ENCODE results near the gene PRUNE2.

The PRUNE2 gene

DNA sequence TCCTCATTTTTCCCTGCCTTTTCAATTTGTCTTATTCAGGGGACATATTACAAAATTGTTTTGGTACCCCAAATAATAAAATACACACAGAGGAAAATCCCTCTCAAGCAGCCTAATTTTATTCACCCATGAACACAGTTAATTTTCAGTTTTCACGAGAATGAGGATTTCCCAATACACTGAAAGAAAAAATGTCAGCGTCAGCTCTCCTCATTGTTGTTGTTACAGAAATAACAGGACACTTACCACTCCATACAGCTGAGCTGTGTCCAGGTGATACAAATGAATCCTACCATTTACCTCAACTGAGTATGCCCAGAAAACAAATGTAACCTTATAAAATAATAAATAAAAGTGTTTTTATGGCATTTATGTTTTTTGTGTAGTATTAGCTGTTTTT, 286.3 kb downstream of the PRUNE2 start:
- DNase-seq, result no peak

DNA sequence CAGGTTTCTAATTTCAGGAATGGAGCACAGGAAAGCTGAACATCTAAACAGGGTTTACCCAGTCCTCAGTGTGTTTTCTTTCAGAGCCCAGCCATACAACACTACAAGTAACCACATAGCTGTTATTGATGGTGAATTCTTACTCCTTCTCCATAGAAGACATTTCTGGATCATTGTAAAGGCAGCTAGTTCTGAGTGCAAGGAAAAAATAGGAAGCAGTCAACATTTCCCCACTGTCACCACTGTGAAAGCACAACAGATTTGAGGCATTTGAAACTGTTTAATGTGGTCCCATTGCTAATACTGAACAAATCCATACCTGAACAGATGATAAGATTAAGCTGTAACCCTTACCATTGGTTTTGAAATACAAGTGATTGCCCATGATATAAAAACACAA, 286.7 kb downstream of the PRUNE2 start:
- no peak for DNase-seq

DNA sequence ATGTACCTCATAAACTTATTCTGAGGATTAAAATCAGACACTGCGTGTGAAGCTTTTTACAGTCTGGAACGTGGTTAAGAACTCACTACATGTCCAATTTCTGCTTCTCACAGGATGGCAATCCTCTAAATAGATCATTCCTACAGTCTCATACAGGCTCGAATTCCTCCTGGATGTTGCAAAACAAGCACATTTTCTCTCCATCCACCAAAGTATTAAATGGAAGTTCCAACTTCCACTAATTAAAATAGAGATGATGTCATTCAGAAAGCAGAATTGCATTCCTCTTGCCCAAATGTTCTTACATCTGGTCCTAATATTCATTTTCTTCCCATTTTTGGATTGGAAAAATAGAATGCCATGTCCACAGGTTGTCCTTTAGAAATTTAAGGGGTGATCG, 287.2 kb downstream of the PRUNE2 start:
- DNase-seq, result no peak

DNA sequence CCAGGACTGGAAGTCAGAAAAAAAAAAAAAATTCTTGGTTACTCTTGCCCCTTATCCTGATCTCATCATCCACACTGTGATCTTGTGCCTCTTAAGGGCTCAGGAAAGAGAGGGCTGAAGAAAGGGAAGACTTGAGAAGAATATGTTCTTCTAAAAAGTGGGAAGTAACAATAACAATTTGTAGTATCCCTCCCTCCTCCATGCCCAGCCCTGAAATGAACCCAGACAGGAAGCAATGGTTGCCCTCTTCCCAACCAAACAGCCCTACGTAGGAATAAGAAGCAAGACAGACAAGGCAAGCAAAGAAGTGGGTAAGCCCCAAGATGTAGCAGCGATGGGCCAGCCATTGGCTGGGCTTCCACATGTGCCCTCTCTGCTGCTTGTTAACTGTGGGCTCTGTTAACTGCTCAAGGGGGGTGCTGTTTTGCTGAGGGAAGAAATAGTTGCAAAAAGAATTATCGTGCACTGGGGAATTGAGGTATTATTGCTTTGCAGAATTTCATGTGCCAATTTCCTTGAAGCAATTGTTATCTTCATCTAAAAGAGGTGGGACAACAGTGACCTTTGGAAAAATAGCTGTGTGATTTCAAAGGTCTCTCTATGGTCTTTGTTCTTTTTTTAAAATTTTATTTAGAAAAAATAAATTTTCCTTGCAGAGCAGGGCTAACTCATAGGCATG, 288.3 kb downstream of the PRUNE2 start:
- no peak for DNase-seq

DNA sequence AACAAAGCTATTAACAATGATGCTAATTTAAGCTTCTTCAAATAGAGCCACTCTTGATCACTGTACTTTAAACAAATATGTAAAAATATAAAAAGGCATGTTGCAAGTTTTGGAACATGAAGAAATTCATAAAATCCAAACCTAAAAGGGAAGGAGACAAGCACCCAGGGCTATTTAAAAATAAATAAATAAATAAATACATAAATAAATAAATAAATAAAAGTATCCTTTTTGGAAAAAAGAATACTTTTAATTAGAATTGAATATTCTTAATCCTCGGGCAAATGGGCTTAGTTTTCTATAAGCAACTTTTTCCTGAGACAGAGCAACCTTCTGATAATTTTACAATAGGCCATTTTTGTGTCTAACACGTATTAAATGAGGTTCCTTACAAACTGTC, 289.1 kb downstream of the PRUNE2 start:
- DNase-seq, result no peak

DNA sequence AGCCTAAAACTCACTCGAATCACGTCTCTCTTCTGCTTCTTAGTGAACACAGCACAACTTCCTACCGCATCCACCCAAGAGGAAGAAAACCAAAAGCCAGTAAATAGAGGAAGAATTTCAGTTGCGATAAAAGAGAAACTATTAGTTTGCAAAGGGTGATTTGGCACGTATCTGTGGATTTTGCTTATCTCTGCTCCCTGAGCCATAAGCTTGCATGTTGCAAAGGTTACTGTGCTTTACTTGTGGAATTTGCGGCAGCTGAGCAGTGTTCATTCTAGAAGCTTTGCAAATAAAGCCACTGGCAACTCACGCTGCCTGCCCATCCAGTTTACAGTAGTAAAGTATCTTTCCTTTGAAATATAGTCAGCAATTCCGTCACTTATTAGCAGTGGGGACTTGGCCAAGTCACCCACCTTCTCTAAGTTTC, 290.7 kb downstream of the PRUNE2 start:
- DNase-seq, result no peak

DNA sequence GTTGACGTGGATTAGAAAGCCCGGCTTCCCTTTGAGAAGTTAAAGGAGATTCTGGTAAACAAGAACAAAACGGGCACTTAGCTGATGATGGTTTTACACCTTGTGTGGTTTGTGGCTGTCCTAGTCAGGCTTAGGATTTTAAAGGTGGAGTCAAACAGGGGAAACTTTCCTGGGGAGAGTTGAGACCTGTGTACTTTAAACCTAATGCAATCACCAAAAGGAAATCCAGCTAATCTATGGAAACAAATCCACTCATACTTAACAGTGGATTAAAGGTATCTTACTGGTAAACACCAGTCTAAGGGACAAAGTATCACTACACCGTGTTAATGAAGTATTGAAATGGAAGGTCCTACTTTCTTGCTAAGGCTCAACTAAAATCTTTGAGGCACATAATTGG, 291.9 kb downstream of the PRUNE2 start:
- DNase-seq, result no peak

DNA sequence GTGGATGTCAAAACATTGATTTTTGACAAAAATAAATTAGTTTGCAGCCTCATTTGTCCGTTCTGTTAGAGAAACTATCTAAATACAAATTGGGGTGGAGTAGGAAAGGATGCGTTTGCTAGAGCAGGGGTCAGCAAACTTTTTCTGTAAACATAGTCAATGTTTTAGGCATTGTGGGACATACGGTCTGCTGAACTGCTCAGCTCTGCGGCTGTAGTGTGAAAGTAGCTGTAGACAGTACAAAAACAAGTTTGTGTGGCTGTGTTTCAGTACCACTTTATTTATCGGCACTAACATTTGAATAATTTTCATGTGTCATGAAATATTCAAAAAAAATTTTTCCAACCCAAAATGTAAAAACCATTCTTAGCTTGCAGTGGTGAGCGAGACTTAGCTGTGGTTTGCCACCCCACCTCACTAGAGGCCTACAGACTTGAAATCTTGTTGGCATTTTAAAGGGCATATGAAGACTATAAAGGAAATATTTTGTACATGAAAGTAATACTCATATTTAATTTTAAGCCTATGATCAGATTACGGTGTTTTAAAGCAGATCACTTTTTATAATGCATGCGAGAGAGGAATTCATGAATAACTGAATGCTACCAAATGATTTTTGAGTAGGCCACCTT, 292.6 kb downstream of the PRUNE2 start:
- no peak for DNase-seq

DNA sequence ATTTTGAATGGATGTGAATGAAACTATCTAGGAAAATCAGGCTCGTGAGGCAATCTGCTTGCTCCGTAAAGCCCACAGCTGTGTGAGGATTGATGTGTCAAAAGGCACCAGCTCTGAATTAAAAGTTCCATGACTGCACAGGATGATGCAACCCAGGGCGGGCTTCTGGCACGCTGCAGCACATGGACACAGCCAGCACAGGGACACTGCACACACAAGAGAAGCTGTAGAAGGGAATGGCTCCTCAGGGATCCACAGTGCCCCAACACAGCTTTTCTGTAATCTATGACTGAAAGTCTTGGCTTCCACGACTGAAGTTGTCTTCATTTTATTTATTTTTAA, 295.9 kb downstream of the PRUNE2 start:
- DNase-seq, result no peak

DNA sequence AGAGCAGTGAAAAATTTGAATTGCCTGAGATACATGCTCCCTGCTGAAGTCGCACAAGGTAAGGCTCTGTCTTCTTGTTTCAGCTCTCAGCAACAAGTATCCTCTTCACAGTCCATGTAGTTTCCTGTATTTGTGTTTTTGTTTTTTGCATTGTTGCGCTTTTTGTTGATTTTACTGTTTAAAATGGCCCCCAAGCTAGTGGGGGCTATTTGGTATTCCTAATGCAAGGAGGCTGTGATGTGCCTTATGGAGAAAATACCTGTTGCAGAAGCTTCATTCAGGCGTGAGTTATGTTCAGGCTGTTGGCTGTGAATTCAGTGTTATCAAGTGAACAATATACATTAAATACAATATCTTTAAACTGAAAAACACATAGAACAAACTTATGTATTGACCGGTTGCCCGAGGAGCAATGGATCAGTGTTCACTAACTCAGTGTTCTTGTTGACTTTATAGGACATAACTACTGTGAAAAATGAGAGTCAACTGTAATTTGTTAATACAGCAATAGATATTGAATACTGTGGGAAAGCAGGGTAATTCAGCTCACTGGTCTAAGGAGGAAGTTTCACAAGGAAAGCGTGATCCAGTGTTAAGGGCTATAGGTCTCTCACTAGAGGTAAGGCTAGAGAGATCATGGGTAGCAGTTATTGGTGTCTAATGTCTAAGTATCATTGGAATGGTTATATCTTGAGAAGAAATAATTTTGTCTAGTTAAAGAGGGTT, 296.5 kb downstream of the PRUNE2 start:
- DNase-seq, result no peak

DNA sequence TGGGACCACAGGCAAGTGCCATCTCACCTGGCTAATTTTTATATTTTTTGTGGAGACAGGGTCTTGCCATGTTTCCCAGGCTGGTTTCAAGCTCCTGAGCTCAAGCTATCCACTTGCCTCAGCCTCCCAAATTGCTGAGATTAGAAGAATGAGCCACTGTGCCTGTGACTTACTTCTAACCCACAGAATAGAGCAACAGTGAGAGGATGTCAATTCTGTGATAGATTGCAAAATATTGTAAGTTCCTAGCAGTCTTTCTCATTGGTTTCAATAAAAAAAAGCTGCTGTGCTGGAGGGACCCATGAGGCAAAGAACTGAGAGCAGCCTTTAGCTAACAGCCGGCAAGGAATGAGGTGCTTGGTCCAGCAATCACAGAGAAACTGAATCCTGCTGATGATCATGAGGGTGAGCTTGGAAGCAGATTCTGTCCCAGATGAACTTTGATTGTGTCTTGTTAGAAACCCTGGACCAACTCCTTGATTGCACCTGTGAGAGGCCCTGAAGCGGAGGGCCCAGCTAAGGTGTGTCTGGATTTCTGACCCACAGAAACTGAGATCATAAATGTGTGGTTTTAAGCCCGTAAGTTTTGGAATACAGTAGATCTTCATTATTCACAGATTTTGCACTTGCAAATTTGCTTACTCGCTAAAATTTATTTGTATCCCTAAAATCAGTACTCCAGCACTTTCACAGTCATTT, 297.2 kb downstream of the PRUNE2 start:
- no peak for DNase-seq

DNA sequence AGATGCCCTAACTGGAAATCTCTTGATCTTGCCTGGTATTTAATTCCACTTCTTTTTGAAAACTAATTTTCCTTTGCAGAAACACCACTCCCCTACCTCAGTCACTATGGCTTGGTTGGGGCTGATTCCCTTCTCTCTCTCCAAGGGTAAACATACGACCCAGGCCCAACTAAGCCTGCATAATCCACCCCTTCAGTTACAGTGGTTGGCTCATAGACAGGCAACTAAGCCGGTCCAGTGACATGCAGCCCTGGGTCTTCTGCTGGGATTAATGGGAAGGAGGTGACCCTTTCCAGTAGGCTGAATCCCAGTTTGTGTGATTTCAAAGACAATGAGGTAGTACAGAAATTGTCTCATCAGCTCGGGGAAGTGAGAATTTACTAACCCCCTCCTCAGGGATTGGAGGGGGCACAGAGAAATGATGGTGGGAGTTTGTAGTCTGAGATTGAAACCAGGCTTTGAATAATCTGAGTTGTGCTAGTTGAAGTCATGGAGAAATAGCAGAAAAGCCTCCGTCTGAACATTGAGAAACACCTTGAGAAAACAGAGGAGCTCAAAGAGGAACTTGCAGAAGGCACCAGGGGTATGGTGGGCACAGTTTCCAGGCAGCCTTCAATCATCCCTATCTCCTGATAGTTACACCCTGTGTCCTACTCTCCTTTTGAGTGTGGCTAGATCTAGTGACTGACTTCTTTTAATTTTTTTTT, 298.0 kb downstream of the PRUNE2 start:
- DNase-seq, result no peak

DNA sequence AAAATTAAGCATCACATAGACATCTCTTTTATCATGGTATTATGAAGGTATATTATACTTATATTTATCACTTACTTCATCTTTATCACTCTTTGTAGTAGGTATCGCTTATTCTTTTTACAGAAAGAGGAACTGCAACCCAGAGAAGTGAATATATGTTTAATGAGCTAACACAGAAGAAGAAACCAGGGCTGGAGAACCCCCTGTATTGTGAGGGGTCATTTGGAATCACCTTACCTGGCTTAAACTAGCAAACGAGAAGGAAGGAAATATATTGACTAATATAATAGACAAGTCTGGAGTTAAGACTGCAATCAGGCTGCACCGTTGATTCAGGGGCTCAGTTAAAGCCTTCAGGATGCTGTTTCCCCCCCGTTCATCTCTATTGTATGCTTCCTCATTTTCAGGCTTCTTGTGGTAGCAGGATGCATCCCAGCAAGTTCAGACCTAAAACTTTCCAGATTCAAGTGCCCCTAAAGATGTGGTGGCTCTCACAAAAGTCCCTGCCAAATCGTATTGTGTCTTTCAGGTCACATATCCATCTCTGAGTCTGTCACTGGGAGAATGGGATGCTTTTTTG, 300.5 kb downstream of the PRUNE2 start:
- no peak for DNase-seq

DNA sequence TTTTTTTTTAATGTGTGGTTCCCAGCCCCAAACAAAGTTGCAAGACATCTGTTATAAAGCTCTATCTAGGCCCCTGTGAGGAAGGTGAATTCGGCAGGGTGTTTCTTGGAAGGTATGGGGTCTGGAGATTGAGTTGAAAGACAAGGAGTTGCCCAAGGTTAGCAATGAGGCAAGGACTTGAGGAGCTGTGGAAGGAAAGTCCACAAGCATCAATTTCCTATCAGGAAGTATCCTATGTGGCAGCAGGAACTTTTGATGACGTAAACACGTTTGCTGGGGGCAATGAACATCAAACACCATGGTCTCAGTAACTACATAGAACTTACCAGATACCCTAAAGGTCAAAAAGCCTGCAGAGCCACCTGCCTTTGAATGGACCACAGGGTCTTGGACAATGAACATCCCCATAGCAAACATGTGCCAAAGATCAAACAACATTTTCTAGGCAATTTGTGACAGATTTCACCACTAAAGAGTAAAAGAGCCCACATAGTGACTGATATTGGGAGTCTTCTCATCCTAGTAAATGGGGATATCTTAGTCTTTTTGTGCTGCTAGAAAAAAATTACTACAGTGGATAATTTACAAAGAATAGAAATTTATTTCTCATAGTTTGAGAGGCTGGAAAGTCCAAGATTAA, 301.9 kb downstream of the PRUNE2 start:
- no peak for DNase-seq

DNA sequence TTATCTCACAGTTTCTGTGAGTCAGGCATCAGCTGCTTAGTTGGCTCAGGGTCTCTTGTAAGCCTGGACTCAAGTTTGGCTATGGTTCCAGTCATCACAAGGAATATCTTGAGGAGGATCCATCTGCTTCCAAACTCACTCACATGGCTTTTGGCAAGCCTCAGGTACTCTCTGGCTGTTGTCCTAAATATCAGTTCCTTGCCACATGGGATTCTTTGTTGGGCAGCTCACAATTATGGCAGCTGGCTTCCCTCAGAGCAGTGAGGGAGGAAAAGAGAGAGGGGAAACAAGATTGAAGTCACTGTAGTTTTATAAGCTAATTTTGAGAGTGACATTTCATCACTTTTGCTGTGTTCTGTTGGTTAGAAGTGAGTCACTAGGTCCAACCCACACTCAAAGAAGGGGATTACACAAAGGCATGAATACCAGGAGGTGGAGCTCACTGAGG, 302.4 kb downstream of the PRUNE2 start:
- DNase-seq, result no peak

DNA sequence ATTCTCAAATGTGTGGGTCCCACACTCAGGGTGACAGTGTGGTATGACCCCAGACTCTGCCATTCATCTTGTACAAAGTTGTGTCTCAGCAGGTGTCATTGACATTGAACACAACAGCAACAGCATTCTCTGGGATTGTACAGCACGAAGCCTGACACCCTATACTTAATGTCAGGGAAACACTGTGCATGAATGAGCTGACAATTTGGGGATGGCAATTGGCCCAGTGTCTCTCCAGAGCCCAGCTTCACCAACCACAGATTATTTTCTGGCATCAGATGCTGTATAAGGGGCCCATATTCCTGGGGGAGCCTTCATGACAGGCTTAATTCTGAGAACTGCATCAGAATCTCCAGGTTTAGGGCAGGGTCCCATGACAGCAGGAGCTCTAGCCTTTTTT, 303.7 kb downstream of the PRUNE2 start:
- no peak for DNase-seq

DNA sequence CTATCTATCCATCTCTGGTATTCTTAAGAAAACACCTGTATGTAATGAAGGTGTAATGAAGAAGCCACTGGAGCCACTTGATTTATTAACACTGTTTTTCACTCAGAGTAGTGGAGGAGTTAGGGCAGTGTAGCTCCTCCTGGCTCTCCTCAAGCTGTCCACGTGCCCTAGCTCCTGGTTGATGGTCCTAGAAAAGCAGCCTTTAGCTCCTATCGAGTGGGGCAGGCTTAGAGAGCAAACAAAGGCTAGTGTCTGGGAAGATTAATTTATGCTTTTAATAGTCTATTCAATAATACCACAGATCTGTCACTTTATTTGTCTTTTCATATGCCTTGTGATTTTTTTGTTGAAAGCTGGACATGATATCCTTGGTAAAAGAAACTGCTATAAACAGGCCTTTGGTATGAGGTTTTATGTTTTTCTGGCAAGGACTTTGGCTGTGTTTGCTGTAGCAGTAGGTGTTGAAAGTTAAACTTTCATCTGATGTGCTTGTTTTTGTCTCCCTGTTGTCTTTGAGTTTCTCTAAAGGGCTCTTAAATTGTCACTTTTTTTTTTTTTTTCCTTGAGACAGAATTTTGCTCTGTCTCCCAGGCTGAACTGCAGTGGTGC, 305.8 kb downstream of the PRUNE2 start:
- DNase-seq, result no peak

DNA sequence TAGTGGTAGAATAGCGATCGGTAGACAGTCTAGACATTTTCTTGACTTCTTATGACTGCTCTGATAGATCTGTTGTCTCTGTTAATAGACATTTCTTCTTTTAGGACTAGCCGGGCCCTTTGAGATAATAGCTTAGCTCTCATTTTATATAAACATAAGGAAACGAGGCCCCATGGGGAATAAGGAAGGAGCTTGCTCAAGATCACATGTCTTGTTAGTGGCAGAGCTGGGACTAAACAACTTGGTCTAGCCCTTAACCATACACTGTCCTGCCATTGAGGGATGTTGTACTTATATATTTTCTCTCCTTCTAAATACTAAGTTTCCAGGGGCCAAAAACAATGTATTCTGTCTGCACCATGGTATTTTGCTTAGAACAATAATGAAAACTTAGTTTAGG, 306.9 kb downstream of the PRUNE2 start:
- no peak for DNase-seq

DNA sequence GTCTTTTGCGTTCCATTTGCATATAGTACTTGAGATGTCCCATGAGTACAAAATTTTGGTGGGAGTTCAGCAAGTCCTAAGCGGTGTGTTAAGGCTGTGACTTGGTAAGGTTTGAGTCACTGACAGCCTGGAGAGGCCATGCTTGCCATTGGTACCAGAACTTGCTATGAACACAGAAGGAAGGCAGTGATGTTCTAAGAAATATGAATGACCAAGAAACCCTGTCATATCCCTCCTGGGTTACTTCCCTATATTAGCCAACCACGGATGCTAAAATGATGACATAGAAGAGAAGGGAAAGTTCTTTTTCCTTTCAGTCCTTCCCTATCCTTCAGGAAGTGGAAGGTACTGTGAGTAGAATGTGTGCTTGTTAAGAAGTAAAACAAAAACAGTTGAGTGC, 310.3 kb downstream of the PRUNE2 start:
- no peak for DNase-seq

DNA sequence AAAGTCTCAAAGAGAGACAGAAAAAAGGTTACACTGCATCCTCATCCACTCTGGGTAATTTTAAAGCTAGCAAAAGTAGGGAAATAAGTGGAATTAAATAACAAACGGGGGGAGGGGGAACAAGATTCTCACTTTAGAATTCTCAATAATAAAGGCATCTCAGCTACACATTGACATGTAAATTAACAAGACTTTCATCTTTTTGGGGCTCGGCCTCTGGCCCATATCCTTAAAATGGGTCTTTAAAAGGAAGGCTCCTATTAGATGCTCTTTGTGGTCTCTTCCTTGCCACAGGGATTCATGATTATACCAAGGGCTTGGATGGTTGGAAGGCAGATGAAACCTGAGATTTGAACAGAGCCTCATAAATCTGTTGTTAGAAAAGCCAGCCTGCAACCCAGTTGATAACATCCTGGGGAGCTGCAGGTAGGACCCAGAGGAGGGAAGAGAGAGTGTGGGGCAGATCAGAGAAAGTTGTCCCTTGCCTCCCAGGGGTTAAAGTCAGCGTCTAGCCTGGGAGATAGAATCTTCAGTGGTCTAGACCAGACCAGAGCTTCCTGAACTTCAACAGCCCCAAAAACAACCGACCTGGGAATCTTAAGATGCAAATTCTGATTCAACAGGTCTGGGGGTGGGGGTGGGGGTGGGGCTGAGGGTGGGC, 311.0 kb downstream of the PRUNE2 start:
- no peak for DNase-seq

Measured in CD4-positive, alpha-beta T cell treated with Interleukin-17A for 4 hours (primary cell).